AG10803 (cell line): ENCODE measurements around the gene RGS6.

ENCODE experiments used
- DNase-seq: peaks from one replicate; pipeline ENCODE4 v3.0.0; 2010; ENCODE audit warnings: low read depth
- H3K4me3 ChIP-seq: 2 replicates; pipeline ENCODE4 v1.5.1; 2011; ENCODE audit warnings: mild to moderate bottlenecking, low read length, control low read depth
- TF ChIP-seq, protein P1 (sequence below): conservative IDR thresholded peaks from 2 replicates; pipeline ENCODE4 v1.5.1; 2011; ENCODE audit warnings: mild to moderate bottlenecking, low read length, control low read depth, inconsistent platforms

Gene RGS6

GRCh38 chr14:72408020-72408419, 475.8 kb downstream of the RGS6 start:
- DNase-seq: no peak
- TF ChIP-seq, protein P1, sequence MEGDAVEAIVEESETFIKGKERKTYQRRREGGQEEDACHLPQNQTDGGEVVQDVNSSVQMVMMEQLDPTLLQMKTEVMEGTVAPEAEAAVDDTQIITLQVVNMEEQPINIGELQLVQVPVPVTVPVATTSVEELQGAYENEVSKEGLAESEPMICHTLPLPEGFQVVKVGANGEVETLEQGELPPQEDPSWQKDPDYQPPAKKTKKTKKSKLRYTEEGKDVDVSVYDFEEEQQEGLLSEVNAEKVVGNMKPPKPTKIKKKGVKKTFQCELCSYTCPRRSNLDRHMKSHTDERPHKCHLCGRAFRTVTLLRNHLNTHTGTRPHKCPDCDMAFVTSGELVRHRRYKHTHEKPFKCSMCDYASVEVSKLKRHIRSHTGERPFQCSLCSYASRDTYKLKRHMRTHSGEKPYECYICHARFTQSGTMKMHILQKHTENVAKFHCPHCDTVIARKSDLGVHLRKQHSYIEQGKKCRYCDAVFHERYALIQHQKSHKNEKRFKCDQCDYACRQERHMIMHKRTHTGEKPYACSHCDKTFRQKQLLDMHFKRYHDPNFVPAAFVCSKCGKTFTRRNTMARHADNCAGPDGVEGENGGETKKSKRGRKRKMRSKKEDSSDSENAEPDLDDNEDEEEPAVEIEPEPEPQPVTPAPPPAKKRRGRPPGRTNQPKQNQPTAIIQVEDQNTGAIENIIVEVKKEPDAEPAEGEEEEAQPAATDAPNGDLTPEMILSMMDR: no peak
- no peak overlapping the region for H3K4me3 ChIP-seq

- H3K4me3 ChIP-seq: no peak overlapping the region
- DNase-seq: no peak
- TF ChIP-seq, protein P1: no peak
Observed at GRCh38 chr14:72409047-72409446, 476.8 kb downstream of the RGS6 start.

DNA sequence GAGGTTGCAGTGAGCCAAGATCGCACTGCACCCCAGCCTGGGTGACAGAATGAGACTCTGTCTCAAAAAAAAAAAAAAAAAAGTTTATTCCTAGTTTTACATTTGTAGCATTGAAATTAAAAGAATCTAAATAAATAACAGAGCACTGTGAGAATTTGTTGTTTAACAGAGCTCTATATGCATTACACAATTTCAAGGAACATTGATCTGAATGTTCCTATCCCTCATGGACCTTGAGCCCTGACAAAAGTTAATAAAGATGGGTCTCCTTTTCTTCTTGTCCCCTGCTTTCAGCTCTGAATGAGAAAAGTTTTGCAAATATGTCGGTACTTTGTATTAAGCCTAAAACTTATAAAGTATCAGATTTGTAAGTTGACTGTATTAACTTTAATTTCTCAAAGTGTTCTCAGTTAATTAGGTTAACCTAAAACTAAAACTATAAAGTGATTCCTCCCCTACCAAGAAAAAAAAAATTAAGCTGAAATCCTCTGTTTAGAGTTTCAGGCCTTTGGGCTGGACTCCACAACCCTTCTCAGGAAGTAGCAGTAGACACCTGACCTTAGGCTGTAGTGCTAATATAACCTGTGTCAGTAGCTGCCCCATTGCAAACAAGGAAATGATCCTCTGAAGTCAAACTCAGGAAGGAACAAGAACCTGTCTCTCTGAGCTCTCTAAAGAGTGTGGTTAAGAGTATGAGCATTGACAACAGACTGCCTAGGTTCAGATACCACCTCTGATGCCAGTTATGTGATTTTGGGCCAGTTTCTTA, 484.0 kb downstream of the RGS6 start:
- no peak overlapping the region for H3K4me3 ChIP-seq
- TF ChIP-seq, protein P1: no peak
- no peak for DNase-seq

- no peak for DNase-seq
- TF ChIP-seq, protein P1: no peak
- no peak overlapping the region for H3K4me3 ChIP-seq
Observed at GRCh38 chr14:72416892-72417291, 484.7 kb downstream of the RGS6 start.

DNA sequence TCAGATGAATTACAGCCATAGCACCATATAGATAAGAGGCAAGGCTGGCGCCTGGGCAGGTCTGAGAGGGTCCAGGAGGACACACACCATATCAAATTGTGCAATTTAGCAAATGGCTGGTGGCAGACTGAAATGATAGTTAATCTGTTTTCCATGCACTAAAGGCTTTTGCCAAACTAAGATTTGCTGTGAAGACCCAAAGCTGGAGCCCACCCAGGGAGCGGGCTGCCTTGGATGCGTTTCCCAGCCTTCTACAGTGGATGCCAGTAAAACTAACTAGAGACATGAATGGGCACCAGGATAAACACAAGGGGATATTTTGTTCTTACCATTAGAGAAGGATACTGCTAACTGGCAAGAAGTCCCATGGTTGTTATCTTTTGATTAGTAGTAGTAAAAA, 486.6 kb downstream of the RGS6 start:
- no peak for DNase-seq
- no peak overlapping the region for H3K4me3 ChIP-seq
- TF ChIP-seq, protein P1: no peak

- no peak overlapping the region for H3K4me3 ChIP-seq
- TF ChIP-seq, protein P1: no peak
- no peak for DNase-seq
Observed at GRCh38 chr14:72419226-72419775, 487.1 kb downstream of the RGS6 start.
